ENCODE measurements around the gene VTA1.

VTA1 gene

DNA sequence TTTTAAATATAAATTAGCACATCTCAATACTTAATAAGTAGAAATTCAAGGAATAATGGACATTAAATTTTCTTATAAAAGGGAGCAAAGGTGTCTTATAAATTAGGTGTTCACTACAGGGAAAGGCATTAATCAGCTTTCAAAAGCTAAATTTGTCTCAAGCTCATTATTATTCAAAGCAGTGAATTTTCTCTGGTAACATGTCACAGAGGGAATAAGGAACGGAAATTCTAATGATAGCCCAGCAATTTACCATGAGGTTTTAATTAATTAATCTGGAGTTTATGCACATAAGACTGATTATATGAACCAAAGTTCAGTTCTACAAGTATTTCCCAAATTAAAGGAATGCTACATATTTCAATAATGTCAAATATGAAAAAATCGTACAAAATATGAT, 29.7 kb upstream of the VTA1 start:
- Histone ChIP-seq H2BK120ac (ENCODE audit: low read depth, low read length) (no peak overlapping the region), H2BK5ac (ENCODE audit: low read depth, low read length, poor library complexity, severe bottlenecking) (no peak overlapping the region), H3K18ac (ENCODE audit: low read depth in 1 of 2, low read length in 2 of 2) (no peak overlapping the region), H4K8ac (ENCODE audit: low read length) (no peak overlapping the region), H2AFZ (ENCODE audit: low read depth, low read length) (no peak overlapping the region), H3K4me2 (ENCODE audit: low read length, poor library complexity, severe bottlenecking) (no peak overlapping the region), H3K4ac (ENCODE audit: low read depth in 1 of 2, low read length in 2 of 2) (no peak overlapping the region), H4K91ac (ENCODE audit: low read length) (no peak overlapping the region), H3K9me3 (ENCODE audit: control insufficient read depth, low read length) (no peaks in the 10 kb centered on the region), H3K9ac (ENCODE audit: low read length) (no peak overlapping the region), H3K27me3 (ENCODE audit: control insufficient read depth in 1 of 2, insufficient read depth in 1 of 2, low read length in 2 of 2) (no peaks in the 10 kb centered on the region), H3K4me1 (ENCODE audit: control insufficient read depth, insufficient read depth, low read depth, low read length) (no peaks in the 10 kb centered on the region), H3K36me3 (ENCODE audit: control insufficient read depth in 1 of 2, insufficient read depth in 2 of 2, low read depth in 1 of 2, low read length in 2 of 2) (no peaks in the 10 kb centered on the region), H3K23ac (ENCODE audit: low read length in 2 of 2) (no peak overlapping the region), H2BK12ac (ENCODE audit: low read length in 2 of 2) (no peak overlapping the region), H3K14ac (ENCODE audit: low read length in 2 of 2) (no peak overlapping the region), H2BK15ac (ENCODE audit: low read depth, poor library complexity, severe bottlenecking) (no peak overlapping the region), H2AK5ac (ENCODE audit: low read length, severe bottlenecking) (no peak overlapping the region), H3K79me1 (replicated peaks; ENCODE audit: low read length, poor library complexity, severe bottlenecking) (no peaks in the 10 kb centered on the region), H3K27ac (ENCODE audit: low read length, poor library complexity, severe bottlenecking) (no peak overlapping the region), H3K4me3 (ENCODE audit: insufficient read depth in 1 of 2, low read depth in 1 of 2, low read length in 2 of 2) (no peak overlapping the region)
- no peak for DNase-seq
- WGBS, result no CpG with 5 or more reads among the region's 2 CpGs

DNA sequence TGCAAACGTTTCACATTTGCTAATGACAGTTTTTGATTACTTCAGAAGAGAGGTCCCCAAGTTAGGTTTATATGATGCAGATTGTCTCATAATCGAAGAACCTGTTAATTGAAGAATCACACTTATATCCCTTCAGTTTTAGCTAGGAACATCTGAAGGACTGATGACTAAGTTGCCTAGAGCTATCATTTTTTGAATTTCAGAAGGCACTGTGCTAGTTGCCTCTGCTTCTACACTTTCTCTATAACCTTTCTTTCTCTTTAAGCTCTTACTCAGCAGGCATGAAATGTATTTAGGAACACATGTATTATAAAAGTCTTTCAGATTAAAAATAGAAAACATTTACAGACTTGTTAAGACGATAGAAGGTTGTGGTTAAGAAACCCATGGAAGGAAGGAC, 28.7 kb upstream of the VTA1 start:
- Histone ChIP-seq H4K8ac (ENCODE audit: low read length) (no peak overlapping the region), H4K91ac (ENCODE audit: low read length) (no peak overlapping the region), H2BK12ac (ENCODE audit: low read length in 2 of 2) (no peak overlapping the region), H3K79me1 (replicated peaks; ENCODE audit: low read length, poor library complexity, severe bottlenecking) (no peaks in the 10 kb centered on the region), H3K9ac (ENCODE audit: low read length) (no peak overlapping the region), H3K14ac (ENCODE audit: low read length in 2 of 2) (no peak overlapping the region), H3K27me3 (ENCODE audit: control insufficient read depth in 1 of 2, insufficient read depth in 1 of 2, low read length in 2 of 2) (no peaks in the 10 kb centered on the region), H3K4ac (ENCODE audit: low read depth in 1 of 2, low read length in 2 of 2) (no peak overlapping the region), H2BK15ac (ENCODE audit: low read depth, poor library complexity, severe bottlenecking) (no peak overlapping the region), H2AK5ac (ENCODE audit: low read length, severe bottlenecking) (no peak overlapping the region), H3K23ac (ENCODE audit: low read length in 2 of 2) (no peak overlapping the region), H2AFZ (ENCODE audit: low read depth, low read length) (no peak overlapping the region), H3K18ac (ENCODE audit: low read depth in 1 of 2, low read length in 2 of 2) (no peak overlapping the region), H3K4me3 (ENCODE audit: insufficient read depth in 1 of 2, low read depth in 1 of 2, low read length in 2 of 2) (no peak overlapping the region), H2BK120ac (ENCODE audit: low read depth, low read length) (no peak overlapping the region), H2BK5ac (ENCODE audit: low read depth, low read length, poor library complexity, severe bottlenecking) (no peak overlapping the region), H3K4me2 (ENCODE audit: low read length, poor library complexity, severe bottlenecking) (no peak overlapping the region), H3K4me1 (ENCODE audit: control insufficient read depth, insufficient read depth, low read depth, low read length) (no peaks in the 10 kb centered on the region), H3K9me3 (ENCODE audit: control insufficient read depth, low read length) (no peaks in the 10 kb centered on the region), H3K27ac (ENCODE audit: low read length, poor library complexity, severe bottlenecking) (no peak overlapping the region), H3K36me3 (ENCODE audit: control insufficient read depth in 1 of 2, insufficient read depth in 2 of 2, low read depth in 1 of 2, low read length in 2 of 2) (no peaks in the 10 kb centered on the region)
- WGBS, result 100% methylated on average over 2 of the region's 3 CpGs
- no peak for DNase-seq

DNA sequence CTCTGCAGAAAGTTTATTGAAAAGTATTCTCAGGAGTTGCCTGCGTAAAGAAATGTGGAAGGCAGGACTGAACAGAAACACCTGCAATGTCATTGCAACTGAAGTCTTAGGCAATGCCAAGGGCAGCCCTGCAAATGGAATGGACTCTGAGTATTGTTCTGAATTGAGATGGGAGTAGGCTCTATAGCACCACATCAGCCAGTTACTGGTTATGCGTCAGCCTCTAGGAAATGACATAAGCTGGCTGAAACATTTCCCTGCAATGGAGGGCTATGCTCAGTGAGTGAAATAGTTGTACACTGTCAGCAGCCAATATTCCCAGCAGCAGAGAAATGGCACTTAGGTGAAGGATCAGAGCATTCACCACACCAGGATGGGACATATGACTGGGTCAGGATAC, 28.1 kb upstream of the VTA1 start:
- Histone ChIP-seq H2BK15ac (ENCODE audit: low read depth, poor library complexity, severe bottlenecking) (no peak overlapping the region), H4K91ac (ENCODE audit: low read length) (no peak overlapping the region), H3K23ac (ENCODE audit: low read length in 2 of 2) (no peak overlapping the region), H3K36me3 (ENCODE audit: control insufficient read depth in 1 of 2, insufficient read depth in 2 of 2, low read depth in 1 of 2, low read length in 2 of 2) (no peaks in the 10 kb centered on the region), H3K18ac (ENCODE audit: low read depth in 1 of 2, low read length in 2 of 2) (no peak overlapping the region), H2BK120ac (ENCODE audit: low read depth, low read length) (no peak overlapping the region), H3K4me2 (ENCODE audit: low read length, poor library complexity, severe bottlenecking) (no peak overlapping the region), H3K4me1 (ENCODE audit: control insufficient read depth, insufficient read depth, low read depth, low read length) (no peaks in the 10 kb centered on the region), H4K8ac (ENCODE audit: low read length) (no peak overlapping the region), H3K9me3 (ENCODE audit: control insufficient read depth, low read length) (no peaks in the 10 kb centered on the region), H3K79me1 (replicated peaks; ENCODE audit: low read length, poor library complexity, severe bottlenecking) (no peaks in the 10 kb centered on the region), H3K4me3 (ENCODE audit: insufficient read depth in 1 of 2, low read depth in 1 of 2, low read length in 2 of 2) (no peak overlapping the region), H3K27me3 (ENCODE audit: control insufficient read depth in 1 of 2, insufficient read depth in 1 of 2, low read length in 2 of 2) (no peaks in the 10 kb centered on the region), H3K27ac (ENCODE audit: low read length, poor library complexity, severe bottlenecking) (no peak overlapping the region), H3K14ac (ENCODE audit: low read length in 2 of 2) (no peak overlapping the region), H2BK12ac (ENCODE audit: low read length in 2 of 2) (no peak overlapping the region), H3K4ac (ENCODE audit: low read depth in 1 of 2, low read length in 2 of 2) (no peak overlapping the region), H2BK5ac (ENCODE audit: low read depth, low read length, poor library complexity, severe bottlenecking) (no peak overlapping the region), H2AK5ac (ENCODE audit: low read length, severe bottlenecking) (no peak overlapping the region), H3K9ac (ENCODE audit: low read length) (no peak overlapping the region), H2AFZ (ENCODE audit: low read depth, low read length) (no peak overlapping the region)
- DNase-seq, result no peak
- 97% methylated on average over 2 of the region's 2 CpGs for WGBS

DNA sequence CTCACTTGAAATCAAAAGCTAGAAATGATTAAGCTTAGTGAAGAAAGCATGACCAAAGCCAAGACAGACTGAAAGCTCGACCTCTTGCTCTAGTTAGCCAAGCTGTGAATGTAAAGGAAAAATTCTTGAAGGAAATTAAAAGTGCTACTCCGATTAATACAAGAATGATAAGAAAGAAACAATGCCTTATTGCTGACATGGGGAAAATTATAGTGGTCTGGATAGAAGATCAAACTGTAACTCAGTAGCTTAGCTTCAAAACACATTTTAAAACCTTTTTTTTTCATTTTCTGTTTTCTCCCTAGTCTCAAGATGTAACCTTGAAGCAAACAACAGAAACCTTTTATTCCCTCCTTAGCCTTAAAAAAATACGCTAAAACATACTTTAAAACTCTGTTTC, 25.7 kb upstream of the VTA1 start:
- Histone ChIP-seq H3K79me1 (replicated peaks; ENCODE audit: low read length, poor library complexity, severe bottlenecking) (no peaks in the 10 kb centered on the region), H3K4me3 (ENCODE audit: insufficient read depth in 1 of 2, low read depth in 1 of 2, low read length in 2 of 2) (no peak overlapping the region), H3K4me2 (ENCODE audit: low read length, poor library complexity, severe bottlenecking) (no peak overlapping the region), H2AFZ (ENCODE audit: low read depth, low read length) (no peak overlapping the region), H3K18ac (ENCODE audit: low read depth in 1 of 2, low read length in 2 of 2) (no peak overlapping the region), H2BK15ac (ENCODE audit: low read depth, poor library complexity, severe bottlenecking) (no peak overlapping the region), H2BK12ac (ENCODE audit: low read length in 2 of 2) (no peak overlapping the region), H3K9ac (ENCODE audit: low read length) (no peak overlapping the region), H3K4ac (ENCODE audit: low read depth in 1 of 2, low read length in 2 of 2) (no peak overlapping the region), H3K9me3 (ENCODE audit: control insufficient read depth, low read length) (no peaks in the 10 kb centered on the region), H4K8ac (ENCODE audit: low read length) (no peak overlapping the region), H2BK120ac (ENCODE audit: low read depth, low read length) (no peak overlapping the region), H2AK5ac (ENCODE audit: low read length, severe bottlenecking) (no peak overlapping the region), H4K91ac (ENCODE audit: low read length) (no peak overlapping the region), H3K23ac (ENCODE audit: low read length in 2 of 2) (no peak overlapping the region), H3K14ac (ENCODE audit: low read length in 2 of 2) (no peak overlapping the region), H3K27me3 (ENCODE audit: control insufficient read depth in 1 of 2, insufficient read depth in 1 of 2, low read length in 2 of 2) (no peaks in the 10 kb centered on the region), H2BK5ac (ENCODE audit: low read depth, low read length, poor library complexity, severe bottlenecking) (no peak overlapping the region), H3K4me1 (ENCODE audit: control insufficient read depth, insufficient read depth, low read depth, low read length) (no peaks in the 10 kb centered on the region), H3K36me3 (ENCODE audit: control insufficient read depth in 1 of 2, insufficient read depth in 2 of 2, low read depth in 1 of 2, low read length in 2 of 2) (no peaks in the 10 kb centered on the region), H3K27ac (ENCODE audit: low read length, poor library complexity, severe bottlenecking) (no peak overlapping the region)
- DNase-seq, result no peak
- WGBS, result 84% methylated on average over 3 of the region's 3 CpGs
